ENCODE measurements around the gene CXCL14. TPM values are rescaled to one million over a fixed set of nuclear protein-coding genes. Genes with fewer than 3 reads are reported as not detected.

CXCL14 gene
- total RNA-seq, 1 experiment from 2014 or later, result not detected

GRCh38 chr5:135605221-135605620 is 26.4 kb upstream of the CXCL14 start:
- DNase-seq, result no peak
- Mint-ChIP-seq H3K9me3 (ENCODE audit: low read depth, unreplicated experiment) (no peaks in the 10 kb centered on the region), H3K27ac (ENCODE audit: unreplicated experiment) (no peak overlapping the region), H3K27me3 (ENCODE audit: unreplicated experiment) (peaks cover 55% of the 10 kb centered on the region), H3K36me3 (ENCODE audit: insufficient read depth, unreplicated experiment) (no peaks in the 10 kb centered on the region), H3K4me3 (ENCODE audit: low read depth, unreplicated experiment) (no peak overlapping the region), H3K4me1 (ENCODE audit: low read depth, unreplicated experiment) (peaks cover 26% of the 10 kb centered on the region)
- no peak for TF ChIP-seq CTCF (IDR thresholded peaks at IDR 0.05; ENCODE audit: unreplicated experiment)
- CTCF ChIA-PET, result no interaction called here
- BruUV-seq (replicated peaks), result no TSS peak
- intact Hi-C loops (cut with micrococcal nuclease; ENCODE audit: unreplicated experiment), result no loop called here

- H3K27me3 Mint-ChIP-seq (ENCODE audit: unreplicated experiment), result peaks cover 66% of the 10 kb centered on the region
- intact Hi-C loops (cut with micrococcal nuclease; ENCODE audit: unreplicated experiment), result no loop called here
Observed at GRCh38 chr5:135604056-135604455, 25.3 kb upstream of the CXCL14 start.

GRCh38 chr5:135602882-135603721 is 24.3 kb upstream of the CXCL14 start:
- Mint-ChIP-seq H3K9me3 (ENCODE audit: low read depth, unreplicated experiment) (no peaks in the 10 kb centered on the region), H3K27ac (ENCODE audit: unreplicated experiment) (no peak overlapping the region), H3K4me1 (ENCODE audit: low read depth, unreplicated experiment) (peaks cover 9% of the 10 kb centered on the region), H3K27me3 (ENCODE audit: unreplicated experiment) (peaks cover 69% of the 10 kb centered on the region), H3K36me3 (ENCODE audit: insufficient read depth, unreplicated experiment) (no peaks in the 10 kb centered on the region), H3K4me3 (ENCODE audit: low read depth, unreplicated experiment) (no peak overlapping the region)
- intact Hi-C loops (cut with micrococcal nuclease; ENCODE audit: unreplicated experiment), result no loop called here
- BruUV-seq (replicated peaks), result no TSS peak
- DNase-seq, result no peak
- no peak for TF ChIP-seq CTCF (IDR thresholded peaks at IDR 0.05; ENCODE audit: unreplicated experiment)
- CTCF ChIA-PET, result no interaction called here

More at GRCh38 chr5:135604056-135604455, 25.3 kb upstream of the CXCL14 start:
- no TSS peak for BruUV-seq (replicated peaks)
- H3K4me3 Mint-ChIP-seq (ENCODE audit: low read depth, unreplicated experiment), result no peak overlapping the region
- TF ChIP-seq CTCF (IDR thresholded peaks at IDR 0.05; ENCODE audit: unreplicated experiment), result no peak
- H3K36me3 Mint-ChIP-seq (ENCODE audit: insufficient read depth, unreplicated experiment), result no peaks in the 10 kb centered on the region
- peaks cover 19% of the 10 kb centered on the region for H3K4me1 Mint-ChIP-seq (ENCODE audit: low read depth, unreplicated experiment)
- CTCF ChIA-PET, result no interaction called here
- no peaks in the 10 kb centered on the region for H3K9me3 Mint-ChIP-seq (ENCODE audit: low read depth, unreplicated experiment)
- H3K27ac Mint-ChIP-seq (ENCODE audit: unreplicated experiment), result no peak overlapping the region
- no peak for DNase-seq

GRCh38 chr5:135601466-135601865 is 22.7 kb upstream of the CXCL14 start:
- no peak overlapping the region for H3K27ac Mint-ChIP-seq (ENCODE audit: unreplicated experiment)
- DNase-seq, result no peak
- intact Hi-C loops (cut with micrococcal nuclease; ENCODE audit: unreplicated experiment), result no loop called here
- no peaks in the 10 kb centered on the region for H3K9me3 Mint-ChIP-seq (ENCODE audit: low read depth, unreplicated experiment)
- peaks cover 69% of the 10 kb centered on the region for H3K27me3 Mint-ChIP-seq (ENCODE audit: unreplicated experiment)
- H3K36me3 Mint-ChIP-seq (ENCODE audit: insufficient read depth, unreplicated experiment), result no peaks in the 10 kb centered on the region
- no peak overlapping the region for H3K4me3 Mint-ChIP-seq (ENCODE audit: low read depth, unreplicated experiment)
- H3K4me1 Mint-ChIP-seq (ENCODE audit: low read depth, unreplicated experiment), result peaks cover 9% of the 10 kb centered on the region
- no peak for TF ChIP-seq CTCF (IDR thresholded peaks at IDR 0.05; ENCODE audit: unreplicated experiment)
- no TSS peak for BruUV-seq (replicated peaks)
- CTCF ChIA-PET, result interaction anchor here (0.9 kb wide), 1 partner anchor 8 kb away, joined by 3 read pairs; no protein-coding TSS in a partner anchor
